HepG2 (cell line): Measurements from ENCODE around the gene ACE. TPM values are rescaled to one million over a fixed set of nuclear protein-coding genes. Genes with fewer than 3 reads are reported as not detected.

Source experiments
- CHD2 ChIP-seq: IDR thresholded peaks from 2 replicates; pipeline ENCODE4 v1.6.1; 2011; ENCODE audit warnings: low read depth, low read length, improper control_type of control experiment
- FOXK2 ChIP-seq: fragments of 450-650 bp; IDR thresholded peaks from 2 replicates; pipeline ENCODE4 v1.6.1; 2016
- JUN ChIP-seq: sonication (generic); formaldehyde crosslinking; IDR thresholded peaks from 2 replicates; pipeline ENCODE4 v1.4.0; 2020; ENCODE audit warnings: mild to moderate bottlenecking, missing genetic modification reagents
- KMT2B ChIP-seq: IDR thresholded peaks from 2 replicates; pipeline ENCODE4 v1.6.1; 2016; ENCODE audit warnings: missing genetic modification reagents, missing compliant biosample characterization
- NAIF1 ChIP-seq: sonication (generic); formaldehyde crosslinking; IDR thresholded peaks from 2 replicates; pipeline ENCODE4 v1.5.0; 2020; ENCODE audit warnings: mild to moderate bottlenecking, missing genetic modification reagents, borderline replicate concordance
- PHF5A ChIP-seq: IDR thresholded peaks from one replicate; pipeline ENCODE4 v1.6.1; 2018; ENCODE audit warnings: low read depth, missing genetic modification reagents; ENCODE audit not compliant: unreplicated experiment
- RCOR2 ChIP-seq: IDR thresholded peaks from 2 replicates; pipeline ENCODE4 v1.6.1; 2016; ENCODE audit warnings: missing biosample characterization, missing genetic modification reagents
- RXRA ChIP-seq: sonication (generic); formaldehyde crosslinking; IDR thresholded peaks from 2 replicates; pipeline ENCODE4 v1.5.1; 2020; ENCODE audit warnings: missing genetic modification reagents
- SIX4 ChIP-seq: sonication (generic); formaldehyde crosslinking; IDR thresholded peaks from 2 replicates; pipeline ENCODE4 v1.4.0; 2020; ENCODE audit warnings: missing genetic modification reagents
- XBP1 ChIP-seq: sonication (generic); formaldehyde crosslinking; IDR thresholded peaks from 2 replicates; pipeline ENCODE4 v1.5.0; 2020; ENCODE audit warnings: missing genetic modification reagents
- ZFP37 ChIP-seq: sonication (generic); formaldehyde crosslinking; IDR thresholded peaks from 2 replicates; pipeline ENCODE4 v1.4.0; 2020; ENCODE audit warnings: missing genetic modification reagents, borderline replicate concordance
- ZNF3 ChIP-seq: IDR thresholded peaks from 2 replicates; pipeline ENCODE4 v1.7.0; 2017; ENCODE audit warnings: inconsistent platforms
- ZNF7 ChIP-seq: IDR thresholded peaks from 2 replicates; pipeline ENCODE4 v1.6.1; 2016; ENCODE audit warnings: missing biosample characterization, missing genetic modification reagents
- polyA plus RNA-seq, 8 experiments: library from polyadenylated mRNA; depleted of rRNA in 3 of 8; stranded (reverse) in 7 of 8; unstranded in 1 of 8; fragments of >200 nt; fragmentation: Illumina TruSeq in 4 of 8; extraction: Trizol in 4 of 8; gene quantifications; 2 replicates each; pipeline versions ENCODE4 v1.2.1 to v1.2.3, GENCODE V29; 2011 to 2016; ENCODE audit warnings: low read depth in 4 of 8, missing spikeins in 1 of 8, mixed read lengths in 1 of 8; ENCODE audit not compliant: insufficient read depth in 1 of 8
- total RNA-seq, 5 experiments: library from RNA; depleted of rRNA; stranded (reverse); fragments of >200 nt; fragmentation: Illumina TruSeq; extraction: Trizol; gene quantifications; 2 replicates each; pipeline ENCODE4 v1.2.3, GENCODE V29; 2016; ENCODE audit warnings: low read depth in 1 of 5
- TF ChIP-seq, protein P1 (sequence below): IDR thresholded peaks from 2 replicates; pipeline ENCODE4 v1.6.1; 2018; ENCODE audit warnings: missing genetic modification reagents, mild to moderate bottlenecking, missing compliant biosample characterization
- TF ChIP-seq, protein P2 (sequence below), 2 experiments: IDR thresholded peaks; 2 replicates each; pipeline ENCODE4 v1.6.1; 2011 to 2012; ENCODE audit warnings: low read length in 2 of 2, borderline replicate concordance in 1 of 2, low read depth in 1 of 2, mild to moderate bottlenecking in 1 of 2, moderate library complexity in 1 of 2
- TF ChIP-seq, protein P3 (sequence below): sonication (generic); formaldehyde crosslinking; IDR thresholded peaks from 2 replicates; pipeline ENCODE4 v1.5.1; 2020; ENCODE audit warnings: mild to moderate bottlenecking, moderate library complexity, missing genetic modification reagents
- TF ChIP-seq, protein P4 (sequence below): sonication (generic); formaldehyde crosslinking; IDR thresholded peaks from 2 replicates; pipeline ENCODE4 v1.4.0; 2020; ENCODE audit warnings: missing genetic modification reagents

Gene ACE
- total and polyA plus RNA-seq, 2 of the 13 experiments (the other 11 are each of a cell fraction or from before 2014, with no cell fraction given) = 0.08 to 0.13 TPM

DNA sequence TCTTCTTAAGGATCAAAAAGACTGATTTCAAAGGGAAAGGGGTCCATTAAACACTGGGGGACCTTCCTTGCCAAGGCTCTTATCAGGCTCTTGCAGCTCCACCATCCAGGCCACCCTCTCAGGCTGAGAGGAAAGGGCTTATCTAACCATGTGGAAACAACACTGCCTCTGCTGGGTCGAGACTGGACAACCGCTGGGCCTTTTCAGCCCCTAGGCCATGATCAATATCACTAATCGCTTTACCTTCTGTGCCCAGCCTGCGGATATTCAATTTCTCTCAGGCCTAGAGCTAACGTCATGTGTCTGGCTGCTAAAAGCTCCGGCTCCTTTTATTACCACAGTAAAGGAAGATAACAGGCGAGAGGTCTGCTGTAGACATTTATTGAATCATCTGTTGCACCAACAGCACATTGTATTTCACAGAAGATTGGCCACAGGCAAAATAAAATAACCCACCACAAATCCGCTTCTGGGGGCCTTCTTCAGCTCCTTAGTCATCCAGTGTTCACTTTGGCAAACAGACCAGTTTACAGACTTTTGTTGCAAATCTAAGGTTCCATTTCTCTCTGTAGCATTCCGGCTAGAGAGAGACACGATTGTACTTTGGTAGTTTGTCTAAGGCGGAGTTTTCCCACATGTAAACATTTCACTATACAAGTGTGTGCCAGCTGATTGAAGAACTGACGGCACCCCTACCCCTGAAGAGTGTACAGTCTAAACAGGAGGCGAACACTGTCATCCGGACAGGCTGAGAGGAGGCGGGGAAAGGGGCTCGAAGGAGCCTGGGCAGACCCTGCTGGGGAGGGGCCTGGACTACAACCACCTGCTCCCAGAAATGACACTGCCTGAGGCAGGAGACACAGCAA, 44.7 kb upstream of the ACE start (continued):
- TF ChIP-seq ZNF3 (CRISPR knock-in tag) = peak; percentile 100
- TF ChIP-seq KMT2B (CRISPR knock-in tag) = no peak
- TF ChIP-seq, protein P1, sequence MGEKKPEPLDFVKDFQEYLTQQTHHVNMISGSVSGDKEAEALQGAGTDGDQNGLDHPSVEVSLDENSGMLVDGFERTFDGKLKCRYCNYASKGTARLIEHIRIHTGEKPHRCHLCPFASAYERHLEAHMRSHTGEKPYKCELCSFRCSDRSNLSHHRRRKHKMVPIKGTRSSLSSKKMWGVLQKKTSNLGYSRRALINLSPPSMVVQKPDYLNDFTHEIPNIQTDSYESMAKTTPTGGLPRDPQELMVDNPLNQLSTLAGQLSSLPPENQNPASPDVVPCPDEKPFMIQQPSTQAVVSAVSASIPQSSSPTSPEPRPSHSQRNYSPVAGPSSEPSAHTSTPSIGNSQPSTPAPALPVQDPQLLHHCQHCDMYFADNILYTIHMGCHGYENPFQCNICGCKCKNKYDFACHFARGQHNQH (CRISPR knock-in tag) = peak; percentile 99
- no peak for TF ChIP-seq SIX4 (CRISPR knock-in tag)
- TF ChIP-seq RXRA (CRISPR knock-in tag) = no peak
- TF ChIP-seq RCOR2 (CRISPR knock-in tag) = peak; percentile 55; the same call in 1 of the 2 replicates
- TF ChIP-seq XBP1 (CRISPR knock-in tag) = no peak
- TF ChIP-seq JUN (CRISPR knock-in tag) = no peak
- no peak for TF ChIP-seq ZFP37 (CRISPR knock-in tag)
- no peak for TF ChIP-seq ZNF7 (CRISPR knock-in tag)
- no peak for TF ChIP-seq NAIF1 (CRISPR knock-in tag)
- TF ChIP-seq FOXK2 = no peak
- no peak for TF ChIP-seq CHD2
- TF ChIP-seq, protein P2, sequence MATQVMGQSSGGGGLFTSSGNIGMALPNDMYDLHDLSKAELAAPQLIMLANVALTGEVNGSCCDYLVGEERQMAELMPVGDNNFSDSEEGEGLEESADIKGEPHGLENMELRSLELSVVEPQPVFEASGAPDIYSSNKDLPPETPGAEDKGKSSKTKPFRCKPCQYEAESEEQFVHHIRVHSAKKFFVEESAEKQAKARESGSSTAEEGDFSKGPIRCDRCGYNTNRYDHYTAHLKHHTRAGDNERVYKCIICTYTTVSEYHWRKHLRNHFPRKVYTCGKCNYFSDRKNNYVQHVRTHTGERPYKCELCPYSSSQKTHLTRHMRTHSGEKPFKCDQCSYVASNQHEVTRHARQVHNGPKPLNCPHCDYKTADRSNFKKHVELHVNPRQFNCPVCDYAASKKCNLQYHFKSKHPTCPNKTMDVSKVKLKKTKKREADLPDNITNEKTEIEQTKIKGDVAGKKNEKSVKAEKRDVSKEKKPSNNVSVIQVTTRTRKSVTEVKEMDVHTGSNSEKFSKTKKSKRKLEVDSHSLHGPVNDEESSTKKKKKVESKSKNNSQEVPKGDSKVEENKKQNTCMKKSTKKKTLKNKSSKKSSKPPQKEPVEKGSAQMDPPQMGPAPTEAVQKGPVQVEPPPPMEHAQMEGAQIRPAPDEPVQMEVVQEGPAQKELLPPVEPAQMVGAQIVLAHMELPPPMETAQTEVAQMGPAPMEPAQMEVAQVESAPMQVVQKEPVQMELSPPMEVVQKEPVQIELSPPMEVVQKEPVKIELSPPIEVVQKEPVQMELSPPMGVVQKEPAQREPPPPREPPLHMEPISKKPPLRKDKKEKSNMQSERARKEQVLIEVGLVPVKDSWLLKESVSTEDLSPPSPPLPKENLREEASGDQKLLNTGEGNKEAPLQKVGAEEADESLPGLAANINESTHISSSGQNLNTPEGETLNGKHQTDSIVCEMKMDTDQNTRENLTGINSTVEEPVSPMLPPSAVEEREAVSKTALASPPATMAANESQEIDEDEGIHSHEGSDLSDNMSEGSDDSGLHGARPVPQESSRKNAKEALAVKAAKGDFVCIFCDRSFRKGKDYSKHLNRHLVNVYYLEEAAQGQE (IDR thresholded peaks at IDR 0.05; ENCODE audit: borderline replicate concordance in 1 of 2, low read depth in 1 of 2, low read length in 2 of 2) = no peak
- TF ChIP-seq, protein P3, sequence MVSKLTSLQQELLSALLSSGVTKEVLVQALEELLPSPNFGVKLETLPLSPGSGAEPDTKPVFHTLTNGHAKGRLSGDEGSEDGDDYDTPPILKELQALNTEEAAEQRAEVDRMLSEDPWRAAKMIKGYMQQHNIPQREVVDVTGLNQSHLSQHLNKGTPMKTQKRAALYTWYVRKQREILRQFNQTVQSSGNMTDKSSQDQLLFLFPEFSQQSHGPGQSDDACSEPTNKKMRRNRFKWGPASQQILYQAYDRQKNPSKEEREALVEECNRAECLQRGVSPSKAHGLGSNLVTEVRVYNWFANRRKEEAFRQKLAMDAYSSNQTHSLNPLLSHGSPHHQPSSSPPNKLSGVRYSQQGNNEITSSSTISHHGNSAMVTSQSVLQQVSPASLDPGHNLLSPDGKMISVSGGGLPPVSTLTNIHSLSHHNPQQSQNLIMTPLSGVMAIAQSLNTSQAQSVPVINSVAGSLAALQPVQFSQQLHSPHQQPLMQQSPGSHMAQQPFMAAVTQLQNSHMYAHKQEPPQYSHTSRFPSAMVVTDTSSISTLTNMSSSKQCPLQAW (CRISPR knock-in tag) = peak; percentile 74
- TF ChIP-seq, protein P4, sequence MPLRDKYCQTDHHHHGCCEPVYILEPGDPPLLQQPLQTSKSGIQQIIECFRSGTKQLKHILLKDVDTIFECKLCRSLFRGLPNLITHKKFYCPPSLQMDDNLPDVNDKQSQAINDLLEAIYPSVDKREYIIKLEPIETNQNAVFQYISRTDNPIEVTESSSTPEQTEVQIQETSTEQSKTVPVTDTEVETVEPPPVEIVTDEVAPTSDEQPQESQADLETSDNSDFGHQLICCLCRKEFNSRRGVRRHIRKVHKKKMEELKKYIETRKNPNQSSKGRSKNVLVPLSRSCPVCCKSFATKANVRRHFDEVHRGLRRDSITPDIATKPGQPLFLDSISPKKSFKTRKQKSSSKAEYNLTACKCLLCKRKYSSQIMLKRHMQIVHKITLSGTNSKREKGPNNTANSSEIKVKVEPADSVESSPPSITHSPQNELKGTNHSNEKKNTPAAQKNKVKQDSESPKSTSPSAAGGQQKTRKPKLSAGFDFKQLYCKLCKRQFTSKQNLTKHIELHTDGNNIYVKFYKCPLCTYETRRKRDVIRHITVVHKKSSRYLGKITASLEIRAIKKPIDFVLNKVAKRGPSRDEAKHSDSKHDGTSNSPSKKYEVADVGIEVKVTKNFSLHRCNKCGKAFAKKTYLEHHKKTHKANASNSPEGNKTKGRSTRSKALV (CRISPR knock-in tag) = no peak
- TF ChIP-seq PHF5A (CRISPR knock-in tag) = no peak
